SK-N-SH treated with all-trans-retinoic acid at 6 μM for 48 hours (cell line): Measurements from ENCODE around the gene PTPRG.

Experiments
- ATAC-seq: fragments of 200-7000 bp; cut with Tn5 transposase; 3 replicates; pipeline ENCODE4 v1.9.1; 2020; ENCODE audit warnings: mild to moderate bottlenecking, moderate library complexity
- GLIS3 ChIP-seq: fragments of 250-450 bp; sonication (Bioruptor Pico); IDR thresholded peaks from 2 replicates; pipeline ENCODE4 v1.5.0; 2020; ENCODE audit warnings: mild to moderate bottlenecking, moderate library complexity
- ISL1 ChIP-seq: fragments of 250-450 bp; sonication (Bioruptor Pico); IDR thresholded peaks from 2 replicates; pipeline ENCODE4 v2.1.2; 2022; ENCODE audit warnings: mild to moderate bottlenecking, moderate library complexity
- OSR1 ChIP-seq: fragments of 250-450 bp; sonication (Bioruptor Pico); IDR thresholded peaks from 2 replicates; pipeline ENCODE4 v1.8.0; 2022; ENCODE audit warnings: moderate library complexity, mild to moderate bottlenecking, inconsistent platforms
- PATZ1 ChIP-seq: fragments of 250-450 bp; sonication (Bioruptor Pico); IDR thresholded peaks from 2 replicates; pipeline ENCODE4 v1.8.0; 2020; ENCODE audit warnings: mild to moderate bottlenecking, moderate library complexity, borderline replicate concordance
- PPARA ChIP-seq: fragments of 250-450 bp; sonication (Bioruptor Pico); IDR thresholded peaks from 2 replicates; pipeline ENCODE4 v1.5.0; 2020; ENCODE audit warnings: mild to moderate bottlenecking, borderline replicate concordance
- RARB ChIP-seq: fragments of 250-450 bp; sonication (Bioruptor Pico); IDR thresholded peaks from 2 replicates; pipeline ENCODE4 v1.8.0; 2021; ENCODE audit warnings: mild to moderate bottlenecking, moderate library complexity
- SNAI2 ChIP-seq: fragments of 250-450 bp; sonication (Bioruptor Pico); IDR thresholded peaks from 2 replicates; pipeline ENCODE4 v1.5.0; 2020; ENCODE audit warnings: mild to moderate bottlenecking, moderate library complexity
- TOX ChIP-seq: fragments of 250-450 bp; sonication (Bioruptor Pico); IDR thresholded peaks from 2 replicates; pipeline ENCODE4 v1.8.0; 2021; ENCODE audit warnings: mild to moderate bottlenecking, moderate library complexity, borderline replicate concordance
- ZC3H10 ChIP-seq: fragments of 250-450 bp; sonication (Bioruptor Pico); IDR thresholded peaks from 2 replicates; pipeline ENCODE4 v1.5.1; 2021; ENCODE audit warnings: mild to moderate bottlenecking, moderate library complexity
- ZFP3 ChIP-seq: fragments of 250-450 bp; sonication (Bioruptor Pico); IDR thresholded peaks from 2 replicates; pipeline ENCODE4 v1.5.0; 2020; ENCODE audit warnings: mild to moderate bottlenecking, moderate library complexity
- ZFP30 ChIP-seq: fragments of 450-650 bp; formaldehyde crosslinking; IDR thresholded peaks from 2 replicates; pipeline ENCODE4 v1.5.0; 2022; ENCODE audit warnings: mild to moderate bottlenecking, moderate library complexity
- ZNF565 ChIP-seq: fragments of 450-650 bp; formaldehyde crosslinking; conservative IDR thresholded peaks from 2 replicates; pipeline ENCODE4 v1.5.0; 2020; ENCODE audit warnings: low read depth, mild to moderate bottlenecking, moderate library complexity
- ZNF70 ChIP-seq: fragments of 450-650 bp; formaldehyde crosslinking; IDR thresholded peaks from 2 replicates; pipeline ENCODE4 v1.5.0; 2020; ENCODE audit warnings: mild to moderate bottlenecking, moderate library complexity
- TF ChIP-seq, protein P1 (sequence below): fragments of 250-450 bp; sonication (Bioruptor Pico); IDR thresholded peaks from 2 replicates; pipeline ENCODE4 v1.8.0; 2021; ENCODE audit warnings: low read depth, mild to moderate bottlenecking, moderate library complexity, borderline replicate concordance
- TF ChIP-seq, protein P2 (sequence below): fragments of 250-450 bp; sonication (Bioruptor Pico); IDR thresholded peaks from 2 replicates; pipeline ENCODE4 v1.5.0; 2020; ENCODE audit warnings: mild to moderate bottlenecking, moderate library complexity
- TF ChIP-seq, protein P3 (sequence below): fragments of 250-450 bp; sonication (Bioruptor Pico); IDR thresholded peaks from 2 replicates; pipeline ENCODE4 v1.5.1; 2021; ENCODE audit warnings: mild to moderate bottlenecking, moderate library complexity
- TF ChIP-seq, protein P4 (sequence below): fragments of 250-450 bp; sonication (Bioruptor Pico); IDR thresholded peaks from 2 replicates; pipeline ENCODE4 v1.5.1; 2020; ENCODE audit warnings: low read depth, mild to moderate bottlenecking, moderate library complexity

Gene PTPRG

GRCh38 chr3:61964566-61964965, 403.2 kb downstream of the PTPRG start:
- ATAC-seq, result no peak
- TF ChIP-seq ZNF565 (CRISPR knock-in tag), result no peak
- no peak for TF ChIP-seq ZC3H10 (CRISPR knock-in tag)
- TF ChIP-seq, protein P1, sequence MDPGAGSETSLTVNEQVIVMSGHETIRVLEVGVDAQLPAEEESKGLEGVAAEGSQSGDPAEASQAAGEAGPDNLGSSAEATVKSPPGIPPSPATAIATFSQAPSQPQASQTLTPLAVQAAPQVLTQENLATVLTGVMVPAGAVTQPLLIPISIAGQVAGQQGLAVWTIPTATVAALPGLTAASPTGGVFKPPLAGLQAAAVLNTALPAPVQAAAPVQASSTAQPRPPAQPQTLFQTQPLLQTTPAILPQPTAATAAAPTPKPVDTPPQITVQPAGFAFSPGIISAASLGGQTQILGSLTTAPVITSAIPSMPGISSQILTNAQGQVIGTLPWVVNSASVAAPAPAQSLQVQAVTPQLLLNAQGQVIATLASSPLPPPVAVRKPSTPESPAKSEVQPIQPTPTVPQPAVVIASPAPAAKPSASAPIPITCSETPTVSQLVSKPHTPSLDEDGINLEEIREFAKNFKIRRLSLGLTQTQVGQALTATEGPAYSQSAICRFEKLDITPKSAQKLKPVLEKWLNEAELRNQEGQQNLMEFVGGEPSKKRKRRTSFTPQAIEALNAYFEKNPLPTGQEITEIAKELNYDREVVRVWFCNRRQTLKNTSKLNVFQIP (CRISPR knock-in tag), result no peak
- no peak for TF ChIP-seq ISL1 (CRISPR knock-in tag)
- TF ChIP-seq PATZ1 (CRISPR knock-in tag), result no peak
- TF ChIP-seq, protein P2, sequence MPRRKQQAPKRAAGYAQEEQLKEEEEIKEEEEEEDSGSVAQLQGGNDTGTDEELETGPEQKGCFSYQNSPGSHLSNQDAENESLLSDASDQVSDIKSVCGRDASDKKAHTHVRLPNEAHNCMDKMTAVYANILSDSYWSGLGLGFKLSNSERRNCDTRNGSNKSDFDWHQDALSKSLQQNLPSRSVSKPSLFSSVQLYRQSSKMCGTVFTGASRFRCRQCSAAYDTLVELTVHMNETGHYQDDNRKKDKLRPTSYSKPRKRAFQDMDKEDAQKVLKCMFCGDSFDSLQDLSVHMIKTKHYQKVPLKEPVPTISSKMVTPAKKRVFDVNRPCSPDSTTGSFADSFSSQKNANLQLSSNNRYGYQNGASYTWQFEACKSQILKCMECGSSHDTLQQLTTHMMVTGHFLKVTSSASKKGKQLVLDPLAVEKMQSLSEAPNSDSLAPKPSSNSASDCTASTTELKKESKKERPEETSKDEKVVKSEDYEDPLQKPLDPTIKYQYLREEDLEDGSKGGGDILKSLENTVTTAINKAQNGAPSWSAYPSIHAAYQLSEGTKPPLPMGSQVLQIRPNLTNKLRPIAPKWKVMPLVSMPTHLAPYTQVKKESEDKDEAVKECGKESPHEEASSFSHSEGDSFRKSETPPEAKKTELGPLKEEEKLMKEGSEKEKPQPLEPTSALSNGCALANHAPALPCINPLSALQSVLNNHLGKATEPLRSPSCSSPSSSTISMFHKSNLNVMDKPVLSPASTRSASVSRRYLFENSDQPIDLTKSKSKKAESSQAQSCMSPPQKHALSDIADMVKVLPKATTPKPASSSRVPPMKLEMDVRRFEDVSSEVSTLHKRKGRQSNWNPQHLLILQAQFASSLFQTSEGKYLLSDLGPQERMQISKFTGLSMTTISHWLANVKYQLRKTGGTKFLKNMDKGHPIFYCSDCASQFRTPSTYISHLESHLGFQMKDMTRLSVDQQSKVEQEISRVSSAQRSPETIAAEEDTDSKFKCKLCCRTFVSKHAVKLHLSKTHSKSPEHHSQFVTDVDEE (CRISPR knock-in tag), result no peak
- TF ChIP-seq, protein P3, sequence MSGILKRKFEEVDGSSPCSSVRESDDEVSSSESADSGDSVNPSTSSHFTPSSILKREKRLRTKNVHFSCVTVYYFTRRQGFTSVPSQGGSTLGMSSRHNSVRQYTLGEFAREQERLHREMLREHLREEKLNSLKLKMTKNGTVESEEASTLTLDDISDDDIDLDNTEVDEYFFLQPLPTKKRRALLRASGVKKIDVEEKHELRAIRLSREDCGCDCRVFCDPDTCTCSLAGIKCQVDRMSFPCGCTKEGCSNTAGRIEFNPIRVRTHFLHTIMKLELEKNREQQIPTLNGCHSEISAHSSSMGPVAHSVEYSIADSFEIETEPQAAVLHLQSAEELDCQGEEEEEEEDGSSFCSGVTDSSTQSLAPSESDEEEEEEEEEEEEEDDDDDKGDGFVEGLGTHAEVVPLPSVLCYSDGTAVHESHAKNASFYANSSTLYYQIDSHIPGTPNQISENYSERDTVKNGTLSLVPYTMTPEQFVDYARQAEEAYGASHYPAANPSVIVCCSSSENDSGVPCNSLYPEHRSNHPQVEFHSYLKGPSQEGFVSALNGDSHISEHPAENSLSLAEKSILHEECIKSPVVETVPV (CRISPR knock-in tag), result no peak
- TF ChIP-seq OSR1 (CRISPR knock-in tag), result no peak

GRCh38 chr3:61965770-61966131, 404.4 kb downstream of the PTPRG start:
- no peak for ATAC-seq
- TF ChIP-seq GLIS3 (no peak), ZNF70 (no peak), RARB (CRISPR knock-in tag) (no peak), SNAI2 (CRISPR knock-in tag) (no peak), ZFP30 (CRISPR knock-in tag) (no peak), TOX (CRISPR knock-in tag) (no peak), ZFP3 (CRISPR knock-in tag) (no peak), PPARA (no peak)
- TF ChIP-seq, protein P4, sequence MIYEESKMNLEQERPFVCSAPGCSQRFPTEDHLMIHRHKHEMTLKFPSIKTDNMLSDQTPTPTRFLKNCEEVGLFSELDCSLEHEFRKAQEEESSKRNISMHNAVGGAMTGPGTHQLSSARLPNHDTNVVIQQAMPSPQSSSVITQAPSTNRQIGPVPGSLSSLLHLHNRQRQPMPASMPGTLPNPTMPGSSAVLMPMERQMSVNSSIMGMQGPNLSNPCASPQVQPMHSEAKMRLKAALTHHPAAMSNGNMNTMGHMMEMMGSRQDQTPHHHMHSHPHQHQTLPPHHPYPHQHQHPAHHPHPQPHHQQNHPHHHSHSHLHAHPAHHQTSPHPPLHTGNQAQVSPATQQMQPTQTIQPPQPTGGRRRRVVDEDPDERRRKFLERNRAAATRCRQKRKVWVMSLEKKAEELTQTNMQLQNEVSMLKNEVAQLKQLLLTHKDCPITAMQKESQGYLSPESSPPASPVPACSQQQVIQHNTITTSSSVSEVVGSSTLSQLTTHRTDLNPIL, result no peak
- TF ChIP-seq, protein P2 (CRISPR knock-in tag), result no peak
- TF ChIP-seq, protein P3 (CRISPR knock-in tag), result no peak
